H7 (cell line): ENCODE results near the gene HMCN1. TPM values are rescaled to one million over a fixed set of nuclear protein-coding genes. Genes with fewer than 3 reads are reported as not detected.

Experiments used
- DNase-seq: peaks from one replicate; pipeline ENCODE4 v3.0.0; 2012
- H3K27me3 ChIP-seq: 2 replicates; pipeline ENCODE4 v1.6.0; 2011; ENCODE audit warnings: mild to moderate bottlenecking, low read length; ENCODE audit not compliant: control insufficient read depth, insufficient read depth
- H3K36me3 ChIP-seq: replicated peaks from 2 replicates; pipeline ENCODE4 v1.5.1; 2011; ENCODE audit warnings: low read length; ENCODE audit not compliant: control insufficient read depth, insufficient read depth
- H3K4me3 ChIP-seq: 2 replicates; pipeline ENCODE4 v1.5.1; 2011; ENCODE audit warnings: low read depth, mild to moderate bottlenecking, control low read depth, low read length, moderate library complexity; ENCODE audit not compliant: insufficient read depth
- total RNA-seq: library from RNA; depleted of rRNA; stranded (reverse); fragments of >200 nt; shearing (Covaris generic); gene quantifications from 2 replicates; pipeline ENCODE4 v1.2.3, GENCODE V29; 2014

HMCN1 gene
- total RNA-seq, 1 experiment from 2014 or later = 7.3 TPM

GRCh38 chr1:186033847-186034271, 299.7 kb downstream of the HMCN1 start:
- DNase-seq = no peak
- no peaks in the 10 kb centered on the region for H3K27me3 ChIP-seq
- H3K4me3 ChIP-seq = no peak overlapping the region
- H3K36me3 ChIP-seq = no peaks in the 10 kb centered on the region

- Histone ChIP-seq H3K27me3 (no peaks in the 10 kb centered on the region), H3K4me3 (no peak overlapping the region), H3K36me3 (no peaks in the 10 kb centered on the region)
- DNase-seq = no peak
These were observed 308.0 kb downstream of the HMCN1 start for GRCh38 chr1:186042230-186042629.

- H3K36me3 ChIP-seq = no peaks in the 10 kb centered on the region
- DNase-seq = no peak
- no peak overlapping the region for H3K4me3 ChIP-seq
- H3K27me3 ChIP-seq = no peaks in the 10 kb centered on the region
These were observed 309.1 kb downstream of the HMCN1 start for GRCh38 chr1:186043296-186043695.

GRCh38 chr1:186044079-186044685, 310.0 kb downstream of the HMCN1 start:
- Histone ChIP-seq H3K36me3 (no peaks in the 10 kb centered on the region), H3K4me3 (no peak overlapping the region), H3K27me3 (no peaks in the 10 kb centered on the region)
- DNase-seq = no peak

GRCh38 chr1:186046437-186047211, 312.4 kb downstream of the HMCN1 start:
- no peaks in the 10 kb centered on the region for H3K36me3 ChIP-seq
- DNase-seq = no peak
- no peaks in the 10 kb centered on the region for H3K27me3 ChIP-seq
- H3K4me3 ChIP-seq = no peak overlapping the region

GRCh38 chr1:186050360-186050759, 316.2 kb downstream of the HMCN1 start:
- DNase-seq = no peak
- Histone ChIP-seq H3K27me3 (no peaks in the 10 kb centered on the region), H3K4me3 (no peak overlapping the region), H3K36me3 (no peaks in the 10 kb centered on the region)

- no peaks in the 10 kb centered on the region for H3K27me3 ChIP-seq
- DNase-seq = no peak
- no peak overlapping the region for H3K4me3 ChIP-seq
- H3K36me3 ChIP-seq = no peaks in the 10 kb centered on the region
These were observed 319.8 kb downstream of the HMCN1 start for GRCh38 chr1:186054003-186054402.

- Histone ChIP-seq H3K27me3 (no peaks in the 10 kb centered on the region), H3K4me3 (no peak overlapping the region), H3K36me3 (no peaks in the 10 kb centered on the region)
- DNase-seq = no peak
These were observed 320.7 kb downstream of the HMCN1 start for GRCh38 chr1:186054932-186055331.

- Histone ChIP-seq H3K36me3 (no peaks in the 10 kb centered on the region), H3K4me3 (no peak overlapping the region), H3K27me3 (no peaks in the 10 kb centered on the region)
- DNase-seq = no peak
These were observed 321.7 kb downstream of the HMCN1 start for GRCh38 chr1:186055846-186056245.

GRCh38 chr1:186057086-186057485, 322.9 kb downstream of the HMCN1 start:
- Histone ChIP-seq H3K27me3 (no peaks in the 10 kb centered on the region), H3K4me3 (no peak overlapping the region), H3K36me3 (no peaks in the 10 kb centered on the region)
- no peak for DNase-seq

GRCh38 chr1:186059311-186059710, 325.1 kb downstream of the HMCN1 start:
- no peak for DNase-seq
- Histone ChIP-seq H3K27me3 (no peaks in the 10 kb centered on the region), H3K4me3 (no peak overlapping the region), H3K36me3 (no peaks in the 10 kb centered on the region)

GRCh38 chr1:186059752-186060151, 325.6 kb downstream of the HMCN1 start:
- H3K27me3 ChIP-seq = no peaks in the 10 kb centered on the region
- no peaks in the 10 kb centered on the region for H3K36me3 ChIP-seq
- no peak for DNase-seq
- H3K4me3 ChIP-seq = no peak overlapping the region

GRCh38 chr1:186060226-186060625, 326.0 kb downstream of the HMCN1 start:
- H3K36me3 ChIP-seq = no peaks in the 10 kb centered on the region
- DNase-seq = no peak
- H3K4me3 ChIP-seq = no peak overlapping the region
- H3K27me3 ChIP-seq = no peaks in the 10 kb centered on the region

GRCh38 chr1:186063091-186063657, 329.0 kb downstream of the HMCN1 start:
- H3K4me3 ChIP-seq = no peak overlapping the region
- H3K27me3 ChIP-seq = no peaks in the 10 kb centered on the region
- no peak for DNase-seq
- H3K36me3 ChIP-seq = no peaks in the 10 kb centered on the region

- Histone ChIP-seq H3K27me3 (no peaks in the 10 kb centered on the region), H3K36me3 (no peaks in the 10 kb centered on the region), H3K4me3 (no peak overlapping the region)
- no peak for DNase-seq
These were observed 332.2 kb downstream of the HMCN1 start for GRCh38 chr1:186066411-186066810.
